Astrocyte (in vitro differentiated cells and primary cell): Measurements from ENCODE around the gene CDH26.

Experiments
- EZH2 ChIP-seq: IDR thresholded peaks from 2 replicates; pipeline ENCODE4 v1.6.1; 2012; ENCODE audit warnings: mild to moderate bottlenecking, low read length, inconsistent platforms; ENCODE audit not compliant: insufficient read depth
- TF ChIP-seq, protein P1 (sequence below): IDR thresholded peaks from 2 replicates; pipeline ENCODE4 v1.5.1; 2011; ENCODE audit warnings: low read depth, mild to moderate bottlenecking, inconsistent platforms, low read length, moderate library complexity; ENCODE audit not compliant: insufficient read depth

DNA sequence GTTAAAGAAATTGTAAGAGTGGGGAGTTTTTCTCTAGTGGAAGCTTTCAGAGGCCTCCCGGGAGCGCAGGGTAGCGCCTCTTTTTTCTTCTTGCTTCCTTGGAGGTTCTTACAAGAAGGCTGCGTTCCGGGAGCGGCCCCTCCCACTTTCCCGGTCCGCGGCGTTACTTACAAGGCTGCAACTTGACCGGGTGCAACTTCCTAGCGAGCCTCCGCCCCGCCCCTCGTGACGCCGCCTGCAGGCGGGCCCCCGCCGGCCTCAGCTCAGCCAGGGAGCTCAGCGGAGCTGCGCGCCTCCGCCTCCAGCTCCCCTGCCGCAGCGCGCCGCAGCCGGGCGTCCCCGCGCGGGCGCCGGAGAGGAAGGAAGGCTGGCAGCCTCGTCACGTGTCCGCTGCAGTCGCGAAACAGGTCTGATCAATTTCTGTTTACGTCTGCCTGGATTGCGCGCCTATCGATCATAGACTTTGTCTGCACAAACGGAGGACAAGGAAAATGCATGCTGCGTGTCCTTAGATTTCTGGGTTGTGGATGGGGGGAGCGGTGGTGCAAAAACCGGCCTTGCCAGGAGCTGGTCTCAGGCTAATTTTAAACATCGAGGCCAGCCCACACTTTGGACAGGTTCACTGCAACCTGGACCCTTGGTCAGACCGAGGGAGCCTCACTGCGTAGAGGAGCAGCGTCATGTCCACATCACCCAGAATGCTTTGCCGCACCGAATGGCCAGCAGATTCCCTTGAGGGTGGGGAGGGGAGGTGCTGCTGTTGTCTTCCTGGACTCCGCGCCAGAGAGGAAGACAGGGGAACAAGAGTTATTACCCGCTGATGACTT lies 17.9 kb upstream of the CDH26 start, which contains the start of the genes FAM217B and PPP1R3D:
- TF ChIP-seq, protein P1, sequence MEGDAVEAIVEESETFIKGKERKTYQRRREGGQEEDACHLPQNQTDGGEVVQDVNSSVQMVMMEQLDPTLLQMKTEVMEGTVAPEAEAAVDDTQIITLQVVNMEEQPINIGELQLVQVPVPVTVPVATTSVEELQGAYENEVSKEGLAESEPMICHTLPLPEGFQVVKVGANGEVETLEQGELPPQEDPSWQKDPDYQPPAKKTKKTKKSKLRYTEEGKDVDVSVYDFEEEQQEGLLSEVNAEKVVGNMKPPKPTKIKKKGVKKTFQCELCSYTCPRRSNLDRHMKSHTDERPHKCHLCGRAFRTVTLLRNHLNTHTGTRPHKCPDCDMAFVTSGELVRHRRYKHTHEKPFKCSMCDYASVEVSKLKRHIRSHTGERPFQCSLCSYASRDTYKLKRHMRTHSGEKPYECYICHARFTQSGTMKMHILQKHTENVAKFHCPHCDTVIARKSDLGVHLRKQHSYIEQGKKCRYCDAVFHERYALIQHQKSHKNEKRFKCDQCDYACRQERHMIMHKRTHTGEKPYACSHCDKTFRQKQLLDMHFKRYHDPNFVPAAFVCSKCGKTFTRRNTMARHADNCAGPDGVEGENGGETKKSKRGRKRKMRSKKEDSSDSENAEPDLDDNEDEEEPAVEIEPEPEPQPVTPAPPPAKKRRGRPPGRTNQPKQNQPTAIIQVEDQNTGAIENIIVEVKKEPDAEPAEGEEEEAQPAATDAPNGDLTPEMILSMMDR, result no peak
- TF ChIP-seq EZH2, result no peak
